ENCODE measurements around the gene SMIM24.
"Not testable (repeated sequence)": the region's sequence is repeated elsewhere in the genome, so short reads cannot be mapped to it uniquely, and the experiment has no call there.

The SMIM24 gene

GRCh38 chr19:3508771-3509535 lies 28.6 kb upstream of the SMIM24 start:
- peak overlapping the region; percentile 75 for H3K27ac ChIP-seq (ENCODE audit: low read depth, low read length)
- peak overlapping the region; percentile 45 for H3K14ac ChIP-seq (ENCODE audit: low read length)
- H2AFZ ChIP-seq (ENCODE audit: insufficient read depth, low read length, poor library complexity), result no peak overlapping the region
- H3K4ac ChIP-seq (ENCODE audit: low read depth, low read length), result peak overlapping the region; percentile 56
- peak overlapping the region; percentile 38 for H2BK5ac ChIP-seq (ENCODE audit: low read depth, low read length, poor library complexity)
- H3K79me2 ChIP-seq (ENCODE audit: control insufficient read depth, insufficient read depth, low read length, poor library complexity), result peaks cover 54% of the 10 kb centered on the region
- H3K4me2 ChIP-seq (ENCODE audit: low read length), result peak overlapping the region; percentile 4
- peaks cover 23 to 29% of the 10 kb centered on the region in 2 experiments for H3K4me1 ChIP-seq (ENCODE audit: control insufficient read depth in 1 of 2, insufficient read depth in 2 of 2, low read length in 2 of 2)
- DNase-seq, result no peak
- H4K91ac ChIP-seq (ENCODE audit: low read depth, low read length), result peak overlapping the region; percentile 61
- H4K12ac ChIP-seq (ENCODE audit: low read depth, low read length), result no peak overlapping the region
- peaks cover 46% of the 10 kb centered on the region in 2 experiments for H3K36me3 ChIP-seq (ENCODE audit: control insufficient read depth in 1 of 2, insufficient read depth in 2 of 2, low read length in 2 of 2)
- WGBS (ENCODE audit: extremely low coverage, insufficient coverage, insufficient read length), result no CpG with 5 or more reads among the region's 23 CpGs
- peak overlapping the region; percentile 10 for H3K4me3 ChIP-seq (ENCODE audit: low read depth, low read length)
- peaks cover 28% of the 10 kb centered on the region for H3K79me1 ChIP-seq (ENCODE audit: low read length)
- peak overlapping the region; percentile 5 for H2BK12ac ChIP-seq (ENCODE audit: low read length)
- H4K8ac ChIP-seq (ENCODE audit: low read depth, low read length), result no peak overlapping the region
- H3K9ac ChIP-seq (ENCODE audit: low read length), result no peak overlapping the region
- H3K9me3 ChIP-seq (ENCODE audit: insufficient read depth, low read depth, low read length), result no peaks in the 10 kb centered on the region
- H2AK5ac ChIP-seq (ENCODE audit: low read length), result peak overlapping the region; percentile 70
- no peaks in the 10 kb centered on the region for H3K27me3 ChIP-seq (ENCODE audit: insufficient read depth, low read length)
- H3K23ac ChIP-seq (ENCODE audit: low read length), result no peak overlapping the region
- H3K18ac ChIP-seq (ENCODE audit: low read length), result peak overlapping the region; percentile 48
- peak overlapping the region; percentile 44 for H2BK120ac ChIP-seq (ENCODE audit: insufficient read depth, low read length, poor library complexity)

DNA sequence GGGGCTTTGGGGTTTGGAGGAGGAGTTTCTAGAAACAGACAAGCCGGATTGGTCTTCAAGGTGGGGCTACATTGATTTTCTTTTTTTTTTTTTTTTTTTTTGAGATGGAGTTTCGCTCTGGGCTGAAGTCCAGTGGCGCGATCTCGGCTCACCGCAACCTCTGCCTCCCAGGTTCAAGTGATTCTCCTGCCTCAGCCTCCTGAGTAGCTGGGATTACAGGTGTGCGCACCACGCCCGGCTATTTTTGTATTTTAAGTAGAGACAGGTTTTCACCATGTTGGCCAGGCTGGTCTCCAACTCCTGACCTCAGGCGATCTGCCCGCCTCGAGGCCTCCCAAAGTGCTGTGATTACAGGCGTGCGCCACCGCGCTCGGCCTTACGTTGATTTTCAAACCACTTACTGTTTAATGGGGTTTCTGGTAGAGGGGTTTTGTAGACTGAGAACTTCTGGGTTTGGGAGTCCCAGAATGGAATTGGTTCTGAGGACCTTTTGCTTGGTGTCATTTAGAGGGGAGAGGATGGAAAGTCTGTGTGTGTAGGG lies 27.9 kb upstream of the SMIM24 start:
- Histone ChIP-seq H3K4ac (ENCODE audit: low read depth, low read length) (peak overlapping the region; percentile 60), H3K18ac (ENCODE audit: low read length) (peak overlapping the region; percentile 48), H2BK5ac (ENCODE audit: low read depth, low read length, poor library complexity) (peak overlapping the region; percentile 38), H2BK120ac (ENCODE audit: insufficient read depth, low read length, poor library complexity) (peak overlapping the region; percentile 44), H3K4me1 (ENCODE audit: control insufficient read depth in 1 of 2, insufficient read depth in 2 of 2, low read length in 2 of 2) (peaks cover 23 to 28% of the 10 kb centered on the region in 2 experiments), H3K36me3 (ENCODE audit: control insufficient read depth in 1 of 2, insufficient read depth in 2 of 2, low read length in 2 of 2) (peaks cover 39 to 40% of the 10 kb centered on the region in 2 experiments), H3K79me1 (ENCODE audit: low read length) (peaks cover 28% of the 10 kb centered on the region), H3K4me2 (ENCODE audit: low read length) (peak overlapping the region; percentile 4), H2AK5ac (ENCODE audit: low read length) (peak overlapping the region; percentile 70), H3K79me2 (ENCODE audit: control insufficient read depth, insufficient read depth, low read length, poor library complexity) (peaks cover 52% of the 10 kb centered on the region), H3K27ac (ENCODE audit: low read depth, low read length) (peak overlapping the region; percentile 75)
- H2BK12ac ChIP-seq (ENCODE audit: low read length); H4K91ac ChIP-seq (ENCODE audit: low read depth, low read length); H2AFZ ChIP-seq (ENCODE audit: insufficient read depth, low read length, poor library complexity); H3K9ac ChIP-seq (ENCODE audit: low read length); H3K23ac ChIP-seq (ENCODE audit: low read length); H3K4me3 ChIP-seq (ENCODE audit: low read depth, low read length); H3K27me3 ChIP-seq (ENCODE audit: insufficient read depth, low read length); H3K9me3 ChIP-seq (ENCODE audit: insufficient read depth, low read depth, low read length); DNase-seq; H3K14ac ChIP-seq (ENCODE audit: low read length); H4K8ac ChIP-seq (ENCODE audit: low read depth, low read length); H4K12ac ChIP-seq (ENCODE audit: low read depth, low read length): not testable (repeated sequence)
- no CpG with 5 or more reads among the region's 18 CpGs for WGBS (ENCODE audit: extremely low coverage, insufficient coverage, insufficient read length)

DNA sequence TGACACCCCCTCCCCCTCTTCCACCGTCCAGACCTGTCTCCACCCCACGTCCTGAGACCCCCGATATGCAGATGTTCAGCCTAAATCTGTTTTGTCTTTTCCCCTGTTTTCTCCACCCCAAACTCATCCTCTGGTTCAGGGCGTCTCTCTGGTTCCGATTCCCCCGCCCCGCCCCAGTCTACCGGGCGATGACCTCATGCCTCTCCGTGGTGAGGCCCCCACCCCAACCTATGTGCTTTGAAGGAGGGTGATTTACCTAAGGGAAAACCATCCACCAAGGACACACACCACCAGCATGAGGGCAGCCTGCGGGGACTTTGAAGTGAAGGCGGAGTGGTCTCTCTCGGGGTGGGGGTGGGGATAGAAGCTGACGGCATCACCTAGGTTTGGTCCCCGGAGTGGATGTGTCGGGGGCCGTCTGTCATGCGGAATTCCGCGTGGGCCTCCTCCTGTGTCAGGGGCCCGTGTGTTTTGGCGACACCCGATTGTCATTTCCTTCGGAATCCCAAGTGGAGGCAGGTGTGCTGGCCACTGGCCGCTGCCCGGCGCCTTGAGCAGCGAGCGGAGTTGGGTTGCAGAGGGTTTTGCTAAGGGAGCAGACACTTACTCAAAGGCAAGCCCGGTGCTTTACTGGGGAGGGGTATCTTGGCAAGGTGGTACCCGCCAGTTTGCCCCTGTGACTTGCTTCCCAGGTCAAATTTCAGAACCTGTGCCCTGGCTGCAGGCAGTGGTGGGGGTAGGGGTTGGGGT lies 27.2 kb upstream of the SMIM24 start:
- H2AFZ ChIP-seq (ENCODE audit: insufficient read depth, low read length, poor library complexity), result peak overlapping the region; percentile 26
- H3K36me3 ChIP-seq (ENCODE audit: control insufficient read depth in 1 of 2, insufficient read depth in 2 of 2, low read length in 2 of 2), result peaks cover 33 to 35% of the 10 kb centered on the region in 2 experiments
- H3K4ac ChIP-seq (ENCODE audit: low read depth, low read length), result peak overlapping the region; percentile 76
- no peak overlapping the region for H2BK12ac ChIP-seq (ENCODE audit: low read length)
- H4K12ac ChIP-seq (ENCODE audit: low read depth, low read length), result no peak overlapping the region
- no peak overlapping the region for H4K8ac ChIP-seq (ENCODE audit: low read depth, low read length)
- H3K9ac ChIP-seq (ENCODE audit: low read length), result peak overlapping the region; percentile 35
- H3K23ac ChIP-seq (ENCODE audit: low read length), result no peak overlapping the region
- H2BK120ac ChIP-seq (ENCODE audit: insufficient read depth, low read length, poor library complexity), result peak overlapping the region; percentile 43
- H4K91ac ChIP-seq (ENCODE audit: low read depth, low read length), result peak overlapping the region; percentile 75
- peak overlapping the region; percentile 52 for H3K18ac ChIP-seq (ENCODE audit: low read length)
- peak overlapping the region; percentile 58 for H3K14ac ChIP-seq (ENCODE audit: low read length)
- peak overlapping the region; percentile 93 for H3K4me3 ChIP-seq (ENCODE audit: low read depth, low read length)
- H3K4me1 ChIP-seq (ENCODE audit: control insufficient read depth in 1 of 2, insufficient read depth in 2 of 2, low read length in 2 of 2), result peaks cover 23 to 28% of the 10 kb centered on the region in 2 experiments
- H3K9me3 ChIP-seq (ENCODE audit: insufficient read depth, low read depth, low read length), result no peaks in the 10 kb centered on the region
- peak overlapping the region; percentile 27 for H2BK5ac ChIP-seq (ENCODE audit: low read depth, low read length, poor library complexity)
- WGBS (ENCODE audit: extremely low coverage, insufficient coverage, insufficient read length), result no CpG with 5 or more reads among the region's 31 CpGs
- H2AK5ac ChIP-seq (ENCODE audit: low read length), result peak overlapping the region; percentile 1
- H3K27me3 ChIP-seq (ENCODE audit: insufficient read depth, low read length), result no peaks in the 10 kb centered on the region
- peaks cover 47% of the 10 kb centered on the region for H3K79me2 ChIP-seq (ENCODE audit: control insufficient read depth, insufficient read depth, low read length, poor library complexity)
- peaks cover 28% of the 10 kb centered on the region for H3K79me1 ChIP-seq (ENCODE audit: low read length)
- H3K27ac ChIP-seq (ENCODE audit: low read depth, low read length), result peak overlapping the region; percentile 29
- H3K4me2 ChIP-seq (ENCODE audit: low read length), result peak overlapping the region; percentile 63
- peak; percentile 42 to 65 for DNase-seq
